ENCODE data around the gene TIMM9. TPM values are rescaled to one million over a fixed set of nuclear protein-coding genes. Genes with fewer than 3 reads are reported as not detected.

TIMM9 gene
- total and polyA plus RNA-seq, 2 donors (not counting 1 experiment from before 2014, with no cell fraction given): 27.7 to 51.0 TPM

GRCh38 chr14:58415636-58416547 lies 11.4 kb downstream of the TIMM9 start:
- H3K9me3 ChIP-seq (ENCODE audit: control extremely low read depth in 1 of 3, control insufficient read depth in 2 of 3, insufficient read depth in 1 of 3, low read length in 2 of 3): no peaks in the 10 kb centered on the region
- no peak for ATAC-seq (ENCODE audit: low read depth)
- intact Hi-C loops (cut with micrococcal nuclease): no loop called here
- no peak overlapping the region for H2AFZ ChIP-seq (ENCODE audit: insufficient read depth, low read depth, low read length, poor library complexity, severe bottlenecking)
- peaks cover 16% of the 10 kb centered on the region for H3K4me1 Mint-ChIP-seq
- H3K4me3 Mint-ChIP-seq: no peak overlapping the region
- H3K9me3 Mint-ChIP-seq (ENCODE audit: insufficient read depth): no peaks in the 10 kb centered on the region
- no peak overlapping the region for H3K4me2 ChIP-seq (replicated peaks; ENCODE audit: low read depth, low read length, poor library complexity, severe bottlenecking)
- H3K36me3 ChIP-seq (replicated peaks in 1 of 2; ENCODE audit: control extremely low read depth in 1 of 2, control insufficient read depth in 1 of 2, extremely low read depth in 1 of 2, insufficient read depth in 2 of 2, low read length in 1 of 2): peaks cover 8 to 32% of the 10 kb centered on the region in 2 experiments
- DNase-seq: no peak
- TF ChIP-seq CTCF (IDR thresholded peaks at IDR 0.05): no peak
- no peak for TF ChIP-seq EZH2 (IDR thresholded peaks at IDR 0.05; ENCODE audit: borderline replicate concordance, insufficient read depth, low read depth, low read length, poor library complexity, severe bottlenecking)
- no peaks in the 10 kb centered on the region for H3K27me3 Mint-ChIP-seq
- no peak overlapping the region for H3K27ac ChIP-seq (ENCODE audit: low read length in 2 of 2)
- peaks cover 35% of the 10 kb centered on the region for H3K79me2 ChIP-seq (ENCODE audit: control insufficient read depth, insufficient read depth, low read length)
- ChIA-PET POLR2A (no interaction called here), CTCF (no interaction called here)
- no peak overlapping the region for H3K4me3 ChIP-seq (ENCODE audit: control extremely low read depth in 1 of 5, extremely low read depth in 1 of 5, insufficient read depth in 1 of 5, low read depth in 2 of 5, low read length in 4 of 5)
- peaks cover 0 to 3% of the 10 kb centered on the region in 2 donors for H3K4me1 ChIP-seq (ENCODE audit: control insufficient read depth in 2 of 2, insufficient read depth in 2 of 2, low read length in 2 of 2)
- H4K20me1 ChIP-seq (ENCODE audit: control insufficient read depth, insufficient read depth, low read length, poor library complexity, severe bottlenecking): no peaks in the 10 kb centered on the region
- no peak overlapping the region for H3K27ac Mint-ChIP-seq
- no peak overlapping the region for H3K9ac ChIP-seq (ENCODE audit: low read length)
- no peaks in the 10 kb centered on the region for H3K27me3 ChIP-seq (replicated peaks in 1 of 4; ENCODE audit: control extremely low read depth in 1 of 4, control insufficient read depth in 3 of 4, insufficient read depth in 4 of 4, low read length in 3 of 4)
- 93% methylated on average over 6 of the region's 10 CpGs for WGBS (ENCODE audit: insufficient coverage)

GRCh38 chr14:58414845-58415244 lies 12.5 kb downstream of the TIMM9 start:
- Histone ChIP-seq H3K79me2 (ENCODE audit: control insufficient read depth, insufficient read depth, low read length) (peaks cover 32% of the 10 kb centered on the region), H3K4me1 (ENCODE audit: control insufficient read depth in 2 of 2, insufficient read depth in 2 of 2, low read length in 2 of 2) (peaks cover 0 to 3% of the 10 kb centered on the region in 2 donors), H2AFZ (ENCODE audit: insufficient read depth, low read depth, low read length, poor library complexity, severe bottlenecking) (no peak overlapping the region), H3K27me3 (replicated peaks in 1 of 4; ENCODE audit: control extremely low read depth in 1 of 4, control insufficient read depth in 3 of 4, insufficient read depth in 4 of 4, low read length in 3 of 4) (no peaks in the 10 kb centered on the region), H3K9me3 (ENCODE audit: control extremely low read depth in 1 of 3, control insufficient read depth in 2 of 3, insufficient read depth in 1 of 3, low read length in 2 of 3) (no peaks in the 10 kb centered on the region), H3K9ac (ENCODE audit: low read length) (no peak overlapping the region), H3K4me3 (ENCODE audit: control extremely low read depth in 1 of 5, extremely low read depth in 1 of 5, insufficient read depth in 1 of 5, low read depth in 2 of 5, low read length in 4 of 5) (no peak overlapping the region), H3K36me3 (replicated peaks in 1 of 2; ENCODE audit: control extremely low read depth in 1 of 2, control insufficient read depth in 1 of 2, extremely low read depth in 1 of 2, insufficient read depth in 2 of 2, low read length in 1 of 2) (peaks cover 8 to 39% of the 10 kb centered on the region in 2 experiments), H3K27ac (ENCODE audit: low read length in 2 of 2) (no peak overlapping the region), H3K4me2 (replicated peaks; ENCODE audit: low read depth, low read length, poor library complexity, severe bottlenecking) (no peak overlapping the region), H4K20me1 (ENCODE audit: control insufficient read depth, insufficient read depth, low read length, poor library complexity, severe bottlenecking) (no peaks in the 10 kb centered on the region)
- no peak for ATAC-seq (ENCODE audit: low read depth)
- ChIA-PET CTCF (no interaction called here), POLR2A (no interaction called here)
- Mint-ChIP-seq H3K4me1 (peaks cover 13% of the 10 kb centered on the region), H3K4me3 (no peak overlapping the region), H3K27ac (no peak overlapping the region), H3K9me3 (ENCODE audit: insufficient read depth) (no peaks in the 10 kb centered on the region), H3K27me3 (no peaks in the 10 kb centered on the region)
- TF ChIP-seq CTCF (IDR thresholded peaks at IDR 0.05): no peak
- no peak for TF ChIP-seq EZH2 (IDR thresholded peaks at IDR 0.05; ENCODE audit: borderline replicate concordance, insufficient read depth, low read depth, low read length, poor library complexity, severe bottlenecking)
- DNase-seq: no peak
- no CpG with 5 or more reads among the region's 1 CpG for whole genome bisulfite sequencing (ENCODE audit: insufficient coverage)
- intact Hi-C loops (cut with micrococcal nuclease): no loop called here

All from B cell (primary cell).